Endothelial cell (in vitro differentiated cells): ENCODE results near the gene EVA1B. TPM values are rescaled to one million over a fixed set of nuclear protein-coding genes. Genes with fewer than 3 reads are reported as not detected.

Experiments
- DNase-seq: peaks from one replicate; pipeline ENCODE4 v3.0.0; 2021; ENCODE audit warnings: low spot score
- H3K27ac Mint-ChIP-seq: one replicate; pipeline ENCODE4 v1.8.0; 2021; ENCODE audit warnings: mixed read lengths, inconsistent platforms; ENCODE audit not compliant: unreplicated experiment
- H3K27me3 Mint-ChIP-seq: one replicate; pipeline ENCODE4 v1.8.0; 2021; ENCODE audit warnings: mild to moderate bottlenecking, moderate library complexity, mixed read lengths, inconsistent platforms; ENCODE audit not compliant: unreplicated experiment
- H3K36me3 Mint-ChIP-seq: one replicate; pipeline ENCODE4 v1.8.0; 2021; ENCODE audit warnings: mild to moderate bottlenecking, low read depth, mixed read lengths, inconsistent platforms; ENCODE audit not compliant: unreplicated experiment
- H3K4me1 Mint-ChIP-seq: one replicate; pipeline ENCODE4 v1.8.0; 2021; ENCODE audit warnings: mild to moderate bottlenecking, mixed read lengths, inconsistent platforms; ENCODE audit not compliant: unreplicated experiment
- H3K4me3 Mint-ChIP-seq: one replicate; pipeline ENCODE4 v1.8.0; 2021; ENCODE audit warnings: mild to moderate bottlenecking, mixed read lengths, inconsistent platforms; ENCODE audit not compliant: unreplicated experiment
- H3K9me3 Mint-ChIP-seq: one replicate; pipeline ENCODE4 v1.8.0; 2021; ENCODE audit warnings: mixed read lengths, inconsistent platforms; ENCODE audit not compliant: unreplicated experiment
- total RNA-seq: library from RNA; stranded (reverse); fragmentation: NEBNext Ultra II Directional; extraction: Animal tissue kit (Norgen Biotek cat#: 25700); gene quantifications from one replicate; pipeline ENCODE4 v1.2.1, GENCODE V29; 2021; ENCODE audit not compliant: unreplicated experiment
- TF ChIP-seq, protein P1 (sequence below): fragments of 200-600 bp; sonication (generic); IDR thresholded peaks from one replicate; pipeline ENCODE4 v1.5.0; 2021; ENCODE audit warnings: antibody characterized with exemption; ENCODE audit not compliant: unreplicated experiment

The EVA1B gene
- total RNA-seq, 1 donor from 2014 or later = 87.9 TPM

DNA sequence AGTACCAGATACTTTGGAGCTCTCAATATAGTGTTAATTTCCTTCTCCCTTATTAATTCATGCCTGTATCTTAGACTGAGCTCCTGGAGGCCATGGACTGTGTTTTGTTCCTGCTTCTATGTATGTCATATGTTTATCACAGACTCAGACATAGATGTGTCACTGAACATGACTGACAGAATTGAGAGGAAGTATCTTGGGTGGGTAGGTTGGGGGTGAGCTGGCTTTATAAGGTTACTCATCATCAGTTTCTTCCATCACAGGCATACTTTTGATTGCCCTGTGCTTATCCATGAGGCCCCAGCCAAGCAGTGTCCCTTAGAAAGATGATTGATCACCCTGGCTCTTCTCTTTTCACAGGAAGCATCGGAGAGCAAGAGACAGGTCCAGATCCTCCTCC is 22.9 kb downstream of the EVA1B start:
- H3K27ac Mint-ChIP-seq = peak overlapping the region; percentile 4
- peak overlapping the region; percentile 33 for H3K4me3 Mint-ChIP-seq
- TF ChIP-seq, protein P1, sequence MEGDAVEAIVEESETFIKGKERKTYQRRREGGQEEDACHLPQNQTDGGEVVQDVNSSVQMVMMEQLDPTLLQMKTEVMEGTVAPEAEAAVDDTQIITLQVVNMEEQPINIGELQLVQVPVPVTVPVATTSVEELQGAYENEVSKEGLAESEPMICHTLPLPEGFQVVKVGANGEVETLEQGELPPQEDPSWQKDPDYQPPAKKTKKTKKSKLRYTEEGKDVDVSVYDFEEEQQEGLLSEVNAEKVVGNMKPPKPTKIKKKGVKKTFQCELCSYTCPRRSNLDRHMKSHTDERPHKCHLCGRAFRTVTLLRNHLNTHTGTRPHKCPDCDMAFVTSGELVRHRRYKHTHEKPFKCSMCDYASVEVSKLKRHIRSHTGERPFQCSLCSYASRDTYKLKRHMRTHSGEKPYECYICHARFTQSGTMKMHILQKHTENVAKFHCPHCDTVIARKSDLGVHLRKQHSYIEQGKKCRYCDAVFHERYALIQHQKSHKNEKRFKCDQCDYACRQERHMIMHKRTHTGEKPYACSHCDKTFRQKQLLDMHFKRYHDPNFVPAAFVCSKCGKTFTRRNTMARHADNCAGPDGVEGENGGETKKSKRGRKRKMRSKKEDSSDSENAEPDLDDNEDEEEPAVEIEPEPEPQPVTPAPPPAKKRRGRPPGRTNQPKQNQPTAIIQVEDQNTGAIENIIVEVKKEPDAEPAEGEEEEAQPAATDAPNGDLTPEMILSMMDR = no peak
- DNase-seq = no peak
- H3K36me3 Mint-ChIP-seq = peaks cover 44% of the 10 kb centered on the region
- H3K9me3 Mint-ChIP-seq = no peaks in the 10 kb centered on the region
- peaks cover 9% of the 10 kb centered on the region for H3K27me3 Mint-ChIP-seq
- peaks cover 9% of the 10 kb centered on the region for H3K4me1 Mint-ChIP-seq

DNA sequence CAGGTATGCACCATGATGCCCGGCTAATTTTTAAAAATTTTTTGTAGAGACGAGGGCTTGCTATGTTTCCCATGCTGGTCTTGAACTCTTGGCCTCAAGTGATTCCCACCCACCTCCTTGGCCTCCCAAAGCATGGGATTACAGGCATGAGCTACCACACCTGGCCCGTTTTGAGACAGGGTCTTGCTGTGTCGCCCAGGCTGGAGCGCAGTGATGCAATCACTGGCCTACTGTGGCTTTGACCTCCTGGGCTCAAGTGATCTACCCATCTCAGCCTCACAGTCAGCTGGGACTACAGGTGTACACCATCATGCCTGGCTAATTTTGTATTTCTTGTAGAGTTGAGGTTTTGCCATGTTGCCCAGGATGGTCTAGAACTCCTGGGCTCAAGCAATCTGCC is 24.8 kb downstream of the EVA1B start:
- H3K4me1 Mint-ChIP-seq = peaks cover 11% of the 10 kb centered on the region
- H3K9me3 Mint-ChIP-seq = no peaks in the 10 kb centered on the region
- DNase-seq = no peak
- H3K27me3 Mint-ChIP-seq = peaks cover 5% of the 10 kb centered on the region
- no peak overlapping the region for H3K27ac Mint-ChIP-seq
- TF ChIP-seq, protein P1 = no peak
- H3K4me3 Mint-ChIP-seq = no peak overlapping the region
- H3K36me3 Mint-ChIP-seq = peaks cover 51% of the 10 kb centered on the region

GRCh38 chr1:36297062-36297461 is 26.4 kb downstream of the EVA1B start:
- H3K27me3 Mint-ChIP-seq = peaks cover 4% of the 10 kb centered on the region
- TF ChIP-seq, protein P1 = no peak
- H3K36me3 Mint-ChIP-seq = peaks cover 45% of the 10 kb centered on the region
- no peak overlapping the region for H3K27ac Mint-ChIP-seq
- no peak for DNase-seq
- H3K4me3 Mint-ChIP-seq = no peak overlapping the region
- peaks cover 11% of the 10 kb centered on the region for H3K4me1 Mint-ChIP-seq
- H3K9me3 Mint-ChIP-seq = no peaks in the 10 kb centered on the region

DNA sequence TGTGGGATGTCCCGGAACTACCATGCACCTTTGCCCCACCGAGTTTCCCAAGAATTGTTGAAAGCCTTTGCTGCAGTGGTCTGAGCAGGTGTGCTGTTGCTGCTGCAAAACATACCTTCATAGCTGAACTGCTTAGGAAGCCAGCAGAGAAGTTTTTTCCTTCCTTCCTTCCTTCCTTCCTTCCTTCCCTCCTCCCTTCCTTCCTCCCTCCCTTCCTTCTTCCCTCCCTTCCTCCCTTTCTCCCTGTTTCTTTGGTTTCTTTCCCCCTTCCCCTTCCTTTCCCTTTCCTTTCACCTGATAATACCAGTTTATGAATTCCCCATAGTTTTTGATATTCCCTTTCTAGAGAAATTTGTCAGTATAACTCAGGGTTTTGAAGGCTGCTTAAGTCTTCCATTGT is 28.1 kb downstream of the EVA1B start:
- Mint-ChIP-seq H3K9me3 (no peaks in the 10 kb centered on the region), H3K36me3 (peaks cover 42% of the 10 kb centered on the region), H3K27ac (peak overlapping the region; percentile 53), H3K4me3 (no peak overlapping the region), H3K27me3 (peaks cover under 1% of the 10 kb centered on the region), H3K4me1 (peaks cover 11% of the 10 kb centered on the region)
- no peak for DNase-seq
- TF ChIP-seq, protein P1 = no peak

DNA sequence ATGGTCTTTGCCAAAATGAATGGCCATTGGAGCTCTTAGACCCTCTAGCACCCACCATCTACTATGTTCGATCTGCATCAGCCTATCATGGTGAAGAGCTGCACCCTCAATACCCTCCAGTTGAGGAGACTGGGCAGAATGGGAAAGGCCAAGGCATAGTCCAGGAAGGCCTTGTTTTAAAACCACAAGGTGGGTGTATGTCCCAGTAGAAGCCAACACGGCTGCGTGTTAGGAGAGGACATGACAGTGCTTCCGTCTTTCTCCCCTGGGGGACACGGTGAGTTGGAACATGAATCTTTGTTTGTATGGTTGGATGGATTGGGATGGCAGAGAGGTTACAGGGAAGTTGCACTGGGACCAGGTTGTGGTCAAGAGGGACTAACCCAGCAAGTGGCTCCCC is 35.9 kb downstream of the EVA1B start:
- peaks cover 34% of the 10 kb centered on the region for H3K36me3 Mint-ChIP-seq
- H3K27me3 Mint-ChIP-seq = no peaks in the 10 kb centered on the region
- TF ChIP-seq, protein P1 = no peak
- no peaks in the 10 kb centered on the region for H3K9me3 Mint-ChIP-seq
- peaks cover 1% of the 10 kb centered on the region for H3K4me1 Mint-ChIP-seq
- H3K4me3 Mint-ChIP-seq = no peak overlapping the region
- H3K27ac Mint-ChIP-seq = no peak overlapping the region
- no peak for DNase-seq
